ENCODE data around the gene ERC2. TPM values are rescaled to one million over a fixed set of nuclear protein-coding genes. Genes with fewer than 3 reads are reported as not detected.

The ERC2 gene
- total RNA-seq, 1 donor from 2014 or later = 3.4 TPM

DNA sequence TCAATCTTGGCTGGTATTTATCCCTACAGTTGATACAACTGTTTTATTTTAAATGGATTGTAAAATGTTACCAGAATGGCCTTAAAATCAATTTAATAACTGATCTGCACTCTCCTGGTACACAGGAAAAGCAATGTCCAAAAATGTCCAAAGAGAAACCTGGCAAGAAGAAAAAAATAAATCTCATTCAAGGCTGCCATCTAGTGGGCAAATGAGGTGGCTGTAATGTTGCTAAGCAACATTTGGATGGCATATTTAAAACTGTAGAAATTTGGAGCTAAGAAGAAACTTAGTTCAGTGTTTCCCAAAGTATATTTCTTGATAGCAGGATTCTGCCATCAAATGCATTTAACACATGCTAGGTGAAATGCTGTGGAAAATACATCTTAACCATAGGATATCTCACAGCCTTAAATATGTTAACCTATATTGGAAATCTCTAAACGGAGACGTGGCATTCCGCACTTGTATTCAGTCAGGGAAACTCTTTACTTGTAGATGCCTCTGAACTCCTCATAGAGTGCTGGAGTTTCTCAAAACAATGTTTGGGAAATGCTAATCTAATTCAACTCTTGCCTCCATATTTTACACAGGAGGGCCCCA, 216.8 kb downstream of the ERC2 start:
- peak; percentile 85 for DNase-seq

- no peak for DNase-seq
Observed at GRCh38 chr3:56248021-56248420, 220.2 kb downstream of the ERC2 start.

GRCh38 chr3:56238299-56238698, 230.0 kb downstream of the ERC2 start:
- no peak for DNase-seq

DNA sequence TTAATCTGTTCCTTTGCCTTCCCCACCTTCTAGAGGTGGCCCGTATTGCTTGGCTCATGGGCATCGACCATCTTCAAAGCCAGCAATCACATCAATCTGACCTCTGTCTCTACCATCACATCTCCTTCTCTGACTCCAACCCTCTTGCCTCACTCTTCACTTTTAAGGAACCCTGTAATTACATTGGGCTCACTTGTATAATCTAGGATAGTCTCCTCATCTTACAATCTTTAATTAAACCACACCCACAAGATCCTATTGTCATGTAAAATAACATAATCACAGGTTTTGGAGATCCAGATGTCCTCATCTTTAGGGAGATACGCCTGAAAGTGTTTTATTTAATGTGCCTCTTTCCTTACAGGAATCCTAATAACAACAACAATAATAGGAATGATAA, 234.5 kb downstream of the ERC2 start:
- no peak for DNase-seq

DNA sequence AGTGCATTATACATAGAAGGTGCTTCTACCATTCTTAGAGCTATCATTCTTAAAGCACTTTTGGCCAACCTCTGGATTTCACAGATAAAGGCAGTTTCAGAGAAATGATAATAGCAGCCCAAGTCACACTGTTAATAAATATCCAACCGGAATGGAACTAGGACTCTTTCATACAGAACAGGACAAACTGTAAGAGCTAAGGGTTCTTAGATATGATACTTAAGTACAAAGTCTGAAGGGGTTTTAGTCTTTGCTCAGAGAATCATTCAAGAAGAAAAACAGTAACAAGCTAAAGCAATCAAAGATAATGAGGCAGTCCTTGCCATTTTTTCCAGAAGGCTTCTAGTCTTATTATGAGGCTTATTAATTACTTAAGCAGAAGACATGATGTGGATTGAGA, 239.0 kb downstream of the ERC2 start:
- no peak for DNase-seq

GRCh38 chr3:56222866-56223265, 245.4 kb downstream of the ERC2 start:
- DNase-seq = no peak

GRCh38 chr3:56219894-56220805, 248.1 kb downstream of the ERC2 start:
- DNase-seq = no peak

- no peak for DNase-seq
Observed at GRCh38 chr3:56209982-56210751, 258.1 kb downstream of the ERC2 start.

GRCh38 chr3:56207922-56208321, 260.3 kb downstream of the ERC2 start:
- no peak for DNase-seq

GRCh38 chr3:56205406-56205805, 262.9 kb downstream of the ERC2 start:
- no peak for DNase-seq

GRCh38 chr3:56202997-56203396, 265.3 kb downstream of the ERC2 start:
- no peak for DNase-seq

GRCh38 chr3:56201407-56201806, 266.9 kb downstream of the ERC2 start:
- DNase-seq = no peak

DNA sequence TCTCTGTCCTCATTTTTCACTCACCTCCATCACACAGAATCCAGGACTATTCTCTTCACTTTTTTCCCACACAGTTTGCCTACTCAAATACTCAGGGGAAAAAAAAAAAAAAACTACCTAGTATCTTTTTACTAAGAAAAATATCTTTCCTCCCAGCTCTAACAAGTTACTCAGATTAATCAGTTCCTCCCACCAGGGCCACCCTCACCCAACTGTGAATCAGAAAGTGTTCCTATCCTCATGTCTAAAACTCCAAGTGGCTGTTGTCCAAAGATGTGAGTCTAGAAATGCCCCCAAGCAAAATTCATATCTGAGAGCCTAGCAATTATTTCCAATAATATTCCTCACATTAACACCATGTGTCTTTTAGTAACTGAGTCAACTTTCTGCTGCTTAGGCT, 268.0 kb downstream of the ERC2 start:
- DNase-seq = no peak

DNA sequence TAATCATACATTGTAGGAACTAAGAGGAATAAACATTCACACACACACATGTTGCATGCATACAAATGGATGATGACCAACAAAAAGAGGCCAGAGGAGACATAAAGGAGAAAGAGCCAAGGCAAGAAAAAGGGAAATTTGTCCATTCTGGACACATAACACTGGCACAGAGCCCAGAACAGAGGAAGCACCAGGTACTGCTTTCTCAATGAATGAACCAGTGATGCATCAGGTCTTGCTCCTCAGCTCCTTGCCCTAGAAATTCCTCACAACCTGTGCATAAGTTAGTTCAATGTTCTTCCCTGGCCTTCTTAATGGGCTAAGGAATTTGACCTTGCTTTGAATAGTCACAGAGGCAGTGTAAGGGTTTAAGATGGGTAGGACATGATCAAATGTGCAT, 270.3 kb downstream of the ERC2 start:
- DNase-seq = no peak

GRCh38 chr3:56197259-56197965, 270.9 kb downstream of the ERC2 start:
- no peak for DNase-seq

DNA sequence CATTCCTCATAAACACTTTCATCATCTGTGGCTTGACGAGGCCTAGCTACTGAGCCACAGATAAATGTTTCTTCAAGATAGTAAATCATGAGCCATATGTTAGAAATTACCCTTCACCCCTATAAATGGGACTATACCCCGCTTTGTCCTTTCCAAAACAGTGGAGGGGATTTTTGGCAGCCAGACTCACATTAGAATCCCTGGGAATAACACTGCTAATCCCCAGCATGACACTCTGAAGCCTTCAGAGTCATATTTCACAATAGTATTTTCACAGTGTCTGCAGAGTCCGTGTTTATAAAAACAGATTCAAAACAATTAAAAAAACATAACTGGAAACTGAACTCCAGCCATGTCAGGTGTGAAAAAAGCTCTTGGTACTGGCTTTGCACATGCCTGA, 271.6 kb downstream of the ERC2 start:
- DNase-seq = peak; percentile 41

DNA sequence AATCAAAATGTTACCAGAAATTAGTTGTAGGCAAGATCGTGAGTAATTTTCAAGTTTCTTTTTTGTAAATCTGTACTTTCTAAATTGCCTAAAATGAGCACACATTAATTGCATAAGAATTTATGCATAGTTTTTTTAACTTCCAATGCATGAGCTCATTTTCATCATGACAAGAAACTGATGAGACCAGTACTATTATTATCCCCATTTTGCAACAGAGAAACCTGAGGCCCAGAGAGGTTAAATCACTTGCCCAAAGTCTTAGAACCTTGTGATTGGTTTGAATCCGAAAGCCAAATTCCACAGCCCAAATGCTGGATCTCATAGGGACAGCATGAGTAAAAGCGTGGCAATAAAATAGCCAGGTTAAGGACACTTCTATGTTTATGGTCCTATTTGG, 274.7 kb downstream of the ERC2 start:
- no peak for DNase-seq

DNA sequence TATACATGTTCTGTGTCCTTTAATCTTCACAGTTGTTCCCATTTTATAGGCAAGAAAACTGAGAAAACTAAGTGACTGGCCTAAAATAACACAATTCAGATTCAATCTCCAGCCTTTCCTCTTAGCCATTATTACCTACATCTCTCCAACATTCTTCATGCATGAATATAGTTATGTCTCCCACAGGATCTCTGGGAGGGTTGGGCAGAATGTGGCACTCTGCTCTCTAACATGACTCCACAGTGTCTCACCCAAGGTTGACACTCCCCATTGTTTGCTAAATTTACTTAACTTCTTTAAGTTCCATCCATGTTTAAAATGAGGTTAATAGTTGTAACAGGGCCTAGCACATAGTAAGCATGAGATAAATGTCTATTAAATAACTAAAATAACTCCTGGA, 276.3 kb downstream of the ERC2 start:
- DNase-seq = no peak

GRCh38 chr3:56190771-56191305, 277.4 kb downstream of the ERC2 start:
- no peak for DNase-seq

DNA sequence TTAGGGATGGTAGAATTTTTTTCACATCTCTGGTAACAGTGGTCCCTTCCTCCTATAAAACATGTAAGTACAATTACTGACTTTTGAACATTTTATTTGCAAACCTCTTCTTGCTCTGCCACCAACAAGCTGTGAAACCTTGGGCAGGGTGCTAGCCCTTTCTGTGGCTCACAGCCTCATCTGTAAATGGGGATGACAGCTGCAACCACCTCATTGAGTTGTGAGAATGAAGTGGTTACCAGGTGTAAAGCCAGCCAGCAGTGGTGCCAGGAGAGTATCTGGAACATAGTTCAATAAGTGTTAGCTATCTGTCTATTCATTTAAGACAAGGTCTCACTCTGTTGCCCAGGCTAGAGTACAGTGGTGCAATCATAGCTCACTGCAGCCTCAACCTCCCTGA, 278.1 kb downstream of the ERC2 start:
- no peak for DNase-seq

- DNase-seq = peak; percentile 93
Observed at GRCh38 chr3:56189536-56189935, 278.7 kb downstream of the ERC2 start.

DNA sequence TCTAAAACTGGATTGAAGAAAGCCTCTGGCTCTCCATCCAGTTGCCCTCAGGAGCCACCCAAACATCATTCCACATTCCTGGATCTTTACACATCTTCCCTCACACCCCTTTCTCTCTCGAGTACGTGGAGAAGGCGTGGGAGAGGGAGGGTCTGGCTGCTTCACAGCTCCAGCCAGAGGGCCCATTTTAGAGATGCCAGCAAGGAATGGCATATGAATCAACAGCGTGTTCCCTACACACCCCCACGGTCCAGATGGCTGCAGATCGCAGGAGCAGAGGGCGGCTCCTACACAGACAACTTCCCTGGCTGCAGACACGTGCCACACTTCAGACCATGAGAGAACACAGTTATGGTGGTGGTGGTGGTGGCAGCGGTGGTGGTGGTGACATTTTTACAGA, 280.1 kb downstream of the ERC2 start:
- no peak for DNase-seq
